ENCODE results near the gene BAIAP3. TPM values are rescaled to one million over a fixed set of nuclear protein-coding genes. Genes with fewer than 3 reads are reported as not detected.
A peak's percentile ranks its signal among the peaks of the same experiment; 100 is the strongest.
"Not testable (repeated sequence)": the region's sequence is repeated elsewhere in the genome, so short reads cannot be mapped to it uniquely, and the experiment has no call there.

BAIAP3 gene
- total and polyA plus RNA-seq, 2 of the 8 experiments (the other 6 are each of a cell fraction or from before 2014, with no cell fraction given): 2.9 to 6.8 TPM

GRCh38 chr16:1295465-1295864 is 38.0 kb upstream of the BAIAP3 start (continued):
- TF ChIP-seq ATF2 (IDR thresholded peaks at IDR 0.05; ENCODE audit: low read length) (no peak), KDM1A (IDR thresholded peaks at IDR 0.05; ENCODE audit: borderline replicate concordance, low read length) (no peak)

GRCh38 chr16:1296688-1297017 is 36.8 kb upstream of the BAIAP3 start:
- H2AFZ ChIP-seq (ENCODE audit: low read length); H3K36me3 ChIP-seq (ENCODE audit: control insufficient read depth in 2 of 4, insufficient read depth in 4 of 4, low read length in 3 of 4); H4K91ac ChIP-seq (replicated peaks; ENCODE audit: insufficient read length, low read length); DNase-seq (ENCODE audit: low read depth in 1 of 2, low spot score in 2 of 2); H3K27ac ChIP-seq (ENCODE audit: low read depth, low read length); H3K18ac ChIP-seq (ENCODE audit: extremely low read depth, low read length); H2BK20ac ChIP-seq (ENCODE audit: low read length); H3K4me3 ChIP-seq (ENCODE audit: extremely low read depth in 1 of 4, insufficient read depth in 2 of 4, low read depth in 3 of 4, low read length in 4 of 4); H3K9me3 ChIP-seq (ENCODE audit: insufficient read depth in 2 of 2, low read depth in 1 of 2, low read length in 1 of 2); H2BK15ac ChIP-seq (ENCODE audit: low read length); H3K23me2 ChIP-seq (ENCODE audit: low read depth, low read length); H3K79me2 ChIP-seq (ENCODE audit: control insufficient read depth in 1 of 2, insufficient read depth in 2 of 2, low read length in 2 of 2); H3K4me2 ChIP-seq (ENCODE audit: insufficient read depth in 1 of 2, low read depth in 2 of 2, low read length in 2 of 2); H3K4ac ChIP-seq (replicated peaks; ENCODE audit: insufficient read length, low read depth, low read length); H4K8ac ChIP-seq (ENCODE audit: extremely low read depth, insufficient read depth, low read length); H2AK5ac ChIP-seq (ENCODE audit: low read depth, low read length); H2BK5ac ChIP-seq (ENCODE audit: low read depth, low read length); H3K27me3 ChIP-seq (replicated peaks in 1 of 4; ENCODE audit: control insufficient read depth in 3 of 4, extremely low read depth in 1 of 4, insufficient read depth in 3 of 4, low read length in 3 of 4); H3K9ac ChIP-seq (replicated peaks in 1 of 4; ENCODE audit: extremely low read depth in 1 of 4, low read depth in 3 of 4, low read length in 3 of 4); H3K14ac ChIP-seq (ENCODE audit: insufficient read length); H2BK120ac ChIP-seq (replicated peaks; ENCODE audit: low read depth, low read length); H4K20me1 ChIP-seq (replicated peaks in 1 of 2; ENCODE audit: control insufficient read depth in 1 of 2, insufficient read depth in 2 of 2, low read length in 2 of 2); H3K56ac ChIP-seq (replicated peaks; ENCODE audit: insufficient read length, low read depth, low read length); H3K4me1 ChIP-seq (replicated peaks in 1 of 4; ENCODE audit: control insufficient read depth in 3 of 4, insufficient read depth in 4 of 4, low read length in 3 of 4); FAIRE-seq; H3K23ac ChIP-seq (ENCODE audit: insufficient read length); H3K79me1 ChIP-seq (ENCODE audit: low read depth, low read length); H4K5ac ChIP-seq (ENCODE audit: insufficient read length, low read depth, low read length): not testable (repeated sequence)
- CTCF ChIA-PET (ENCODE audit: partially characterized antibody): interaction anchor here (0.7 to 1.6 kb wide), 5 partner anchors 9 to 813 kb away, joined by 3 to 5 read pairs (median 4); no protein-coding TSS in a partner anchor
- 78% methylated on average over 8 of the region's 8 CpGs; no CpG with 5 or more reads in 1 of the 2 experiments for WGBS, 2 experiments (ENCODE audit: extremely low coverage in 1 of 2, insufficient coverage in 1 of 2, insufficient read length in 1 of 2, insufficient replicate concordance in 2 of 2, low coverage in 1 of 2, low lambda C conversion rate in 2 of 2, missing lambda C conversion rate in 1 of 2)
- 0 out of 2 replicates have a peak overlapping the region, but pooled peaks have one; percentile 27 for H2BK12ac ChIP-seq (ENCODE audit: low read depth, low read length)
- POLR2A ChIA-PET (ENCODE audit: partially characterized antibody): interaction anchor here (0.8 kb wide), 1 partner anchor 10 kb away, joined by 3 read pairs; no protein-coding TSS in a partner anchor
